Glutamatergic neuron (in vitro differentiated cells): Measurements from ENCODE around the gene TPPP. TPM values are rescaled to one million over a fixed set of nuclear protein-coding genes. Genes with fewer than 3 reads are reported as not detected.

Experiments
- DNase-seq: peaks from one replicate; pipeline ENCODE4 v3.0.0; 2022
- H3K27ac Mint-ChIP-seq: one replicate; pipeline ENCODE4 v1.8.0; 2020; ENCODE audit warnings: mild to moderate bottlenecking, mixed read lengths, inconsistent platforms; ENCODE audit not compliant: unreplicated experiment
- H3K27me3 Mint-ChIP-seq: one replicate; pipeline ENCODE4 v1.8.0; 2020; ENCODE audit warnings: mild to moderate bottlenecking, moderate library complexity, mixed read lengths, inconsistent platforms; ENCODE audit not compliant: unreplicated experiment
- H3K36me3 Mint-ChIP-seq: one replicate; pipeline ENCODE4 v1.8.0; 2020; ENCODE audit warnings: mild to moderate bottlenecking, mixed read lengths, inconsistent platforms; ENCODE audit not compliant: unreplicated experiment
- H3K4me1 Mint-ChIP-seq: one replicate; pipeline ENCODE4 v1.8.0; 2020; ENCODE audit warnings: mild to moderate bottlenecking, low read depth, mixed read lengths, inconsistent platforms; ENCODE audit not compliant: unreplicated experiment
- H3K4me3 Mint-ChIP-seq: one replicate; pipeline ENCODE4 v1.8.0; 2020; ENCODE audit warnings: mild to moderate bottlenecking, mixed read lengths, inconsistent platforms; ENCODE audit not compliant: unreplicated experiment
- H3K9me3 Mint-ChIP-seq: one replicate; pipeline ENCODE4 v1.8.0; 2020; ENCODE audit warnings: mild to moderate bottlenecking, moderate library complexity, mixed read lengths, inconsistent platforms; ENCODE audit not compliant: unreplicated experiment
- CTCF ChIP-seq: fragments of 200-600 bp; sonication (generic); IDR thresholded peaks from one replicate; pipeline ENCODE4 v1.5.0; 2021; ENCODE audit not compliant: partially characterized antibody, unreplicated experiment
- total RNA-seq: library from RNA; stranded (reverse); fragmentation: NEBNext Ultra II Directional; extraction: Animal tissue kit (Norgen Biotek cat#: 25700); gene quantifications from one replicate; pipeline ENCODE4 v1.2.1, GENCODE V29; 2021; ENCODE audit not compliant: unreplicated experiment

Gene TPPP
- total RNA-seq, 1 donor from 2014 or later, result 44.5 TPM

GRCh38 chr5:672329-673160, 20.6 kb downstream of the TPPP start:
- no peaks in the 10 kb centered on the region for H3K36me3 Mint-ChIP-seq
- peak; percentile 20 for DNase-seq
- peaks cover 13% of the 10 kb centered on the region for H3K9me3 Mint-ChIP-seq
- H3K27ac Mint-ChIP-seq, result peak overlapping the region; percentile 22
- no peak overlapping the region for H3K4me3 Mint-ChIP-seq
- TF ChIP-seq CTCF, result no peak
- H3K27me3 Mint-ChIP-seq, result peaks cover 16% of the 10 kb centered on the region
- H3K4me1 Mint-ChIP-seq, result peaks cover 3% of the 10 kb centered on the region

GRCh38 chr5:671459-672328, 21.5 kb downstream of the TPPP start:
- peak; percentile 89 for TF ChIP-seq CTCF
- DNase-seq, result peak; percentile 83
- H3K4me1 Mint-ChIP-seq, result peaks cover 7% of the 10 kb centered on the region
- peaks cover 13% of the 10 kb centered on the region for H3K27me3 Mint-ChIP-seq
- no peak overlapping the region for H3K4me3 Mint-ChIP-seq
- H3K27ac Mint-ChIP-seq, result no peak overlapping the region
- H3K9me3 Mint-ChIP-seq, result peaks cover 13% of the 10 kb centered on the region
- no peaks in the 10 kb centered on the region for H3K36me3 Mint-ChIP-seq

- H3K4me3 Mint-ChIP-seq, result no peak overlapping the region
- TF ChIP-seq CTCF, result no peak
- H3K9me3 Mint-ChIP-seq, result peaks cover 9% of the 10 kb centered on the region
- DNase-seq, result no peak
- H3K4me1 Mint-ChIP-seq, result peaks cover 3% of the 10 kb centered on the region
- H3K27me3 Mint-ChIP-seq, result peaks cover 7% of the 10 kb centered on the region
- no peak overlapping the region for H3K27ac Mint-ChIP-seq
- H3K36me3 Mint-ChIP-seq, result no peaks in the 10 kb centered on the region
Measured at GRCh38 chr5:670396-671270, 22.5 kb downstream of the TPPP start.

- no peak for TF ChIP-seq CTCF
- peaks cover 6% of the 10 kb centered on the region for H3K27me3 Mint-ChIP-seq
- peaks cover 3% of the 10 kb centered on the region for H3K4me1 Mint-ChIP-seq
- H3K36me3 Mint-ChIP-seq, result no peaks in the 10 kb centered on the region
- H3K4me3 Mint-ChIP-seq, result no peak overlapping the region
- no peak for DNase-seq
- H3K9me3 Mint-ChIP-seq, result peaks cover 9% of the 10 kb centered on the region
- no peak overlapping the region for H3K27ac Mint-ChIP-seq
Measured at GRCh38 chr5:669842-670395, 23.2 kb downstream of the TPPP start.
